Measurements from ENCODE around the gene PPIG. TPM values are rescaled to one million over a fixed set of nuclear protein-coding genes. Genes with fewer than 3 reads are reported as not detected.

PPIG gene
- total and polyA plus RNA-seq, 2 donors (not counting 1 experiment from before 2014, with no cell fraction given), result 21.5 to 78.6 TPM

GRCh38 chr2:169656164-169656563 lies 72.0 kb downstream of the PPIG start:
- no peak overlapping the region for H3K4me3 Mint-ChIP-seq
- TF ChIP-seq CTCF (IDR thresholded peaks at IDR 0.05), result no peak
- TF ChIP-seq EZH2 (IDR thresholded peaks at IDR 0.05; ENCODE audit: borderline replicate concordance, insufficient read depth, low read depth, low read length, poor library complexity, severe bottlenecking), result no peak
- no peak overlapping the region for H3K4me2 ChIP-seq (replicated peaks; ENCODE audit: low read depth, low read length, poor library complexity, severe bottlenecking)
- peak overlapping the region; percentile 62 for H3K27ac Mint-ChIP-seq
- no peaks in the 10 kb centered on the region for H3K36me3 ChIP-seq (replicated peaks in 1 of 2; ENCODE audit: control extremely low read depth in 1 of 2, control insufficient read depth in 1 of 2, extremely low read depth in 1 of 2, insufficient read depth in 2 of 2, low read length in 1 of 2)
- H3K79me2 ChIP-seq (ENCODE audit: control insufficient read depth, insufficient read depth, low read length), result no peaks in the 10 kb centered on the region
- H3K27me3 Mint-ChIP-seq, result peaks cover 7% of the 10 kb centered on the region
- H3K9ac ChIP-seq (ENCODE audit: low read length), result no peak overlapping the region
- peaks cover 0 to 4% (median 0%) of the 10 kb centered on the region in 4 experiments for H3K27me3 ChIP-seq (replicated peaks in 1 of 4; ENCODE audit: control extremely low read depth in 1 of 4, control insufficient read depth in 3 of 4, insufficient read depth in 4 of 4, low read length in 3 of 4)
- intact Hi-C loops (cut with micrococcal nuclease), result loop anchor here (5.0 kb wide), 1 partner anchor 36 kb away; the partner anchor contains the start of genes CFAP210 and PHOSPHO2
- no peak overlapping the region for H3K4me3 ChIP-seq (ENCODE audit: control extremely low read depth in 1 of 5, extremely low read depth in 1 of 5, insufficient read depth in 1 of 5, low read depth in 2 of 5, low read length in 4 of 5)
- H3K27ac ChIP-seq (ENCODE audit: low read length in 2 of 2), result no peak overlapping the region
- H3K9me3 Mint-ChIP-seq (ENCODE audit: insufficient read depth), result no peaks in the 10 kb centered on the region
- no peaks in the 10 kb centered on the region for H4K20me1 ChIP-seq (ENCODE audit: control insufficient read depth, insufficient read depth, low read length, poor library complexity, severe bottlenecking)
- H3K9me3 ChIP-seq (ENCODE audit: control extremely low read depth in 1 of 3, control insufficient read depth in 2 of 3, insufficient read depth in 1 of 3, low read length in 2 of 3), result no peaks in the 10 kb centered on the region
- peaks cover 12% of the 10 kb centered on the region for H3K4me1 Mint-ChIP-seq
- no peak for DNase-seq
- ChIA-PET POLR2A (no interaction called here), CTCF (no interaction called here)
- H2AFZ ChIP-seq (ENCODE audit: insufficient read depth, low read depth, low read length, poor library complexity, severe bottlenecking), result no peak overlapping the region
- 62% methylated on average over 2 of the region's 3 CpGs for WGBS (ENCODE audit: insufficient coverage)
- H3K4me1 ChIP-seq (ENCODE audit: control insufficient read depth in 2 of 2, insufficient read depth in 2 of 2, low read length in 2 of 2), result peaks cover 9 to 13% of the 10 kb centered on the region in 2 donors
- ATAC-seq (ENCODE audit: low read depth), result no peak

DNA sequence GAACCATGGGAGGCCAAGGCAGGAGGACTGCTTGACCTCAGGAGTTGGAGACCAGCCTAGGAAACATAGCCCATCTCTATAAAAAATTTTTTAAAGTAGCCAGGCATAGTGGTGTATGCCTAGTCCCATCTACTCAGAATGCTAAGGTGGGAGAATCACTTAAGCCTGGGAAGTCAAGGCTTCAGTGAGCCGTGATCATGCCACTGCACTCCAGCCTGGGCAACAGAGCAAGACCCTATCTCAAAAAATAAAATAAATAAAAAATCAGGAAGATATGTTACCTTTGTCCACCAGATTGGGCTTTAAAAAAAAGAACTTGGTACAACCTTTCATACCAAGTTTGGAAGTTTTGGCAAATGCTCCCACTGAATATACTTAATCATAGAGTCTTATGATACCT lies 74.7 kb downstream of the PPIG start:
- H3K27me3 Mint-ChIP-seq, result no peaks in the 10 kb centered on the region
- ChIA-PET CTCF (no interaction called here), POLR2A (interaction anchor here (0.5 kb wide), 1 partner anchor 98 kb away, joined by 3 read pairs; no protein-coding TSS in a partner anchor)
- no peak overlapping the region for H3K4me3 ChIP-seq (ENCODE audit: control extremely low read depth in 1 of 5, extremely low read depth in 1 of 5, insufficient read depth in 1 of 5, low read depth in 2 of 5, low read length in 4 of 5)
- H4K20me1 ChIP-seq (ENCODE audit: control insufficient read depth, insufficient read depth, low read length, poor library complexity, severe bottlenecking), result no peaks in the 10 kb centered on the region
- intact Hi-C loops (cut with micrococcal nuclease), result loop anchor here (5.0 kb wide), 1 partner anchor 33 kb away; the partner anchor contains the start of genes CFAP210 and PHOSPHO2
- peaks cover 16% of the 10 kb centered on the region for H3K4me1 Mint-ChIP-seq
- no peak overlapping the region for H3K4me3 Mint-ChIP-seq
- WGBS (ENCODE audit: insufficient coverage), result no CpG with 5 or more reads among the region's 1 CpG
- no peaks in the 10 kb centered on the region for H3K9me3 ChIP-seq (ENCODE audit: control extremely low read depth in 1 of 3, control insufficient read depth in 2 of 3, insufficient read depth in 1 of 3, low read length in 2 of 3)
- ATAC-seq (ENCODE audit: low read depth) (no peak), DNase-seq (no peak)
- H3K27ac ChIP-seq (ENCODE audit: low read length in 2 of 2), result peak overlapping the region in 1 of 2 donors; percentile 71
- no peak for TF ChIP-seq EZH2 (IDR thresholded peaks at IDR 0.05; ENCODE audit: borderline replicate concordance, insufficient read depth, low read depth, low read length, poor library complexity, severe bottlenecking)
- no peak for TF ChIP-seq CTCF (IDR thresholded peaks at IDR 0.05)
- peak overlapping the region; percentile 60 for H3K27ac Mint-ChIP-seq
- H3K4me1 ChIP-seq (ENCODE audit: control insufficient read depth in 2 of 2, insufficient read depth in 2 of 2, low read length in 2 of 2), result peaks cover 15 to 18% of the 10 kb centered on the region in 2 donors
- no peak overlapping the region for H3K9ac ChIP-seq (ENCODE audit: low read length)
- no peaks in the 10 kb centered on the region for H3K27me3 ChIP-seq (replicated peaks in 1 of 4; ENCODE audit: control extremely low read depth in 1 of 4, control insufficient read depth in 3 of 4, insufficient read depth in 4 of 4, low read length in 3 of 4)
- H3K79me2 ChIP-seq (ENCODE audit: control insufficient read depth, insufficient read depth, low read length), result no peaks in the 10 kb centered on the region
- H3K4me2 ChIP-seq (replicated peaks; ENCODE audit: low read depth, low read length, poor library complexity, severe bottlenecking), result peak overlapping the region; percentile 42
- H2AFZ ChIP-seq (ENCODE audit: insufficient read depth, low read depth, low read length, poor library complexity, severe bottlenecking), result peak overlapping the region; percentile 56
- H3K9me3 Mint-ChIP-seq (ENCODE audit: insufficient read depth), result no peaks in the 10 kb centered on the region
- no peaks in the 10 kb centered on the region for H3K36me3 ChIP-seq (replicated peaks in 1 of 2; ENCODE audit: control extremely low read depth in 1 of 2, control insufficient read depth in 1 of 2, extremely low read depth in 1 of 2, insufficient read depth in 2 of 2, low read length in 1 of 2)

Measured in B cell (primary cell).